Measurements from ENCODE around the gene FLYWCH2. TPM values are rescaled to one million over a fixed set of nuclear protein-coding genes. Genes with fewer than 3 reads are reported as not detected.

Gene FLYWCH2
- total RNA-seq, 2 experiments from 2014 or later, result 23.9 to 38.7 TPM

DNA sequence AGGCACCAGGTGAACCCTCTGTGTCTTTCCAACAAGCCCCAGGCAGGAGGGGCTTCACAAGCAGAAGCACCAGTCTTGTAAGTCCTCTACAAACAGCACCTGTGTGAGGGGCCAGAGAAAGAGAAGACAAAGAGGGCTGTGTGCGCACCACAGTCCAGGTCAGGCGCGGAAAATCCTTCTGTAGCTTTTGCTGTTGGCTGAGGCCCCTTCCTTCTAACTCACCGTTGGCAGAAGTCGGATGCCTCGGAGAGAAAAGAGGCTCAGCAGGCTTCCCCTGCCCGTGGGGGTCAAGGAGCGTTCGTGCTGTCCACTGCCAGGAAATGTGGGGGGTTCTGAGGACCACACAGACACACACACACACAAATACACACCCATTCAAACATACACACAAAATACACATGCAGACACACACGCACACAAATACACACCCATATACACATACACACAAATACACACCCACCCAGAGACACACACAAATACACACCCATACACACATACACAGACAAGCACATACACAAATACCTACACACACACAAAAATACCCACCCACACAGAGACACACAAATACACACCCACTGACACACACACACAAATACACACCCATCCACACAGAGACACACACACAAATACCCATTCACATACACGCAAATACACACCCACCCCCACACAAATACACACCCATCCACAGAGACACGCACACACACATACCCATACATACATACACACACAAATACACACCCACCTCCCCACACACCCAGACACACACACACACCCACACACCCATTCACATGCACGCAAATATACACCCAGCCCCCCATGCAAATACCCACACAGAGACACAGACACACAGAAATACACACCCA, 46.1 kb upstream of the FLYWCH2 start:
- ChIA-PET POLR2A (no interaction called here), CTCF (ENCODE audit: unreplicated experiment) (no interaction called here)
- no peaks in the 10 kb centered on the region for H4K20me1 ChIP-seq (ENCODE audit: insufficient read depth, low read length)
- TF ChIP-seq, protein P1, sequence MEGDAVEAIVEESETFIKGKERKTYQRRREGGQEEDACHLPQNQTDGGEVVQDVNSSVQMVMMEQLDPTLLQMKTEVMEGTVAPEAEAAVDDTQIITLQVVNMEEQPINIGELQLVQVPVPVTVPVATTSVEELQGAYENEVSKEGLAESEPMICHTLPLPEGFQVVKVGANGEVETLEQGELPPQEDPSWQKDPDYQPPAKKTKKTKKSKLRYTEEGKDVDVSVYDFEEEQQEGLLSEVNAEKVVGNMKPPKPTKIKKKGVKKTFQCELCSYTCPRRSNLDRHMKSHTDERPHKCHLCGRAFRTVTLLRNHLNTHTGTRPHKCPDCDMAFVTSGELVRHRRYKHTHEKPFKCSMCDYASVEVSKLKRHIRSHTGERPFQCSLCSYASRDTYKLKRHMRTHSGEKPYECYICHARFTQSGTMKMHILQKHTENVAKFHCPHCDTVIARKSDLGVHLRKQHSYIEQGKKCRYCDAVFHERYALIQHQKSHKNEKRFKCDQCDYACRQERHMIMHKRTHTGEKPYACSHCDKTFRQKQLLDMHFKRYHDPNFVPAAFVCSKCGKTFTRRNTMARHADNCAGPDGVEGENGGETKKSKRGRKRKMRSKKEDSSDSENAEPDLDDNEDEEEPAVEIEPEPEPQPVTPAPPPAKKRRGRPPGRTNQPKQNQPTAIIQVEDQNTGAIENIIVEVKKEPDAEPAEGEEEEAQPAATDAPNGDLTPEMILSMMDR (conservative IDR thresholded peaks at IDR 0.05; ENCODE audit: low read length), result no peak
- TF ChIP-seq EZH2phosphoT487 (IDR thresholded peaks at IDR 0.05; ENCODE audit: borderline replicate concordance, low read depth, low read length), result no peak
- H3K27ac ChIP-seq (ENCODE audit: low read depth, low read length, poor library complexity, severe bottlenecking), result no peak overlapping the region
- no peak overlapping the region for H3K4me2 ChIP-seq (ENCODE audit: low read length)
- BruUV-seq (replicated peaks), result no TSS peak
- no peak for DNase-seq (ENCODE audit: low spot score)
- H3K9me2 ChIP-seq (ENCODE audit: insufficient read depth, low read length), result no peaks in the 10 kb centered on the region
- intact Hi-C loops (cut with micrococcal nuclease; ENCODE audit: unreplicated experiment), result no loop called here
- no peaks in the 10 kb centered on the region for H3K9me3 ChIP-seq (ENCODE audit: low read length)
- no peaks in the 10 kb centered on the region for H3K36me3 ChIP-seq (ENCODE audit: insufficient read depth, low read length)
- H3K4me3 ChIP-seq (ENCODE audit: low read depth, low read length, poor library complexity, severe bottlenecking), result no peak overlapping the region
- no peak overlapping the region for H2AFZ ChIP-seq (ENCODE audit: low read length)
- H3K4me1 ChIP-seq (ENCODE audit: insufficient read depth, low read length, poor library complexity, severe bottlenecking), result no peaks in the 10 kb centered on the region
- H3K79me2 ChIP-seq (ENCODE audit: insufficient read depth, low read depth, low read length), result no peaks in the 10 kb centered on the region

DNA sequence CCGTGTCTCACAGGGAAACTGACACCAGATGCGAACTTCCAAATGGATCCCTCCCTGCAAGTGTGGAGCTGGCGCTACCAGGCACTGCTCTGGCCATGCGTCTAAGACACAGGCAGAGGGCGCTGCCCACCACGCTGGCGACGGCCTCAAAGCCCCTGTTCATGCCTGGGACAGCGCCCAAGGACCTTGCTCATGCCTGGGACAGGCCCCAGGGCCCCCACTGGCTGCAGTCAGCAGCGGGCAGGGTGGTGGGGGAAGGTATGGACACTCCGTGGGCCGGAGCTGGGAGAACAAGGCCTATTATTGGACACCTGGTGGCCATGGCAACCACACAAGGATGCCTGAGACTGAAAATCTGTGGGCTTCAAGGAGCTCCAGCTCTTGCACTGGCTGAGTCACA, 44.1 kb upstream of the FLYWCH2 start:
- Histone ChIP-seq H3K4me1 (ENCODE audit: insufficient read depth, low read length, poor library complexity, severe bottlenecking) (no peaks in the 10 kb centered on the region), H3K4me3 (ENCODE audit: low read depth, low read length, poor library complexity, severe bottlenecking) (no peak overlapping the region), H3K9me2 (ENCODE audit: insufficient read depth, low read length) (no peaks in the 10 kb centered on the region), H3K79me2 (ENCODE audit: insufficient read depth, low read depth, low read length) (no peaks in the 10 kb centered on the region), H3K9me3 (ENCODE audit: low read length) (no peaks in the 10 kb centered on the region), H3K4me2 (ENCODE audit: low read length) (no peak overlapping the region), H4K20me1 (ENCODE audit: insufficient read depth, low read length) (no peaks in the 10 kb centered on the region), H2AFZ (ENCODE audit: low read length) (no peak overlapping the region), H3K27ac (ENCODE audit: low read depth, low read length, poor library complexity, severe bottlenecking) (no peak overlapping the region), H3K36me3 (ENCODE audit: insufficient read depth, low read length) (no peaks in the 10 kb centered on the region)
- ChIA-PET CTCF (ENCODE audit: unreplicated experiment) (interaction anchor here (0.7 kb wide), 1 partner anchor 29 kb away, joined by 3 read pairs; no protein-coding TSS in a partner anchor), POLR2A (interaction anchor here (1.8 kb wide), 1 partner anchor 29 kb away, joined by 4 read pairs; no protein-coding TSS in a partner anchor)
- peak; percentile 74 for DNase-seq (ENCODE audit: low spot score)
- BruUV-seq (replicated peaks), result no TSS peak
- TF ChIP-seq, protein P1 (conservative IDR thresholded peaks at IDR 0.05; ENCODE audit: low read length), result peak; percentile 85
- TF ChIP-seq EZH2phosphoT487 (IDR thresholded peaks at IDR 0.05; ENCODE audit: borderline replicate concordance, low read depth, low read length), result no peak
- intact Hi-C loops (cut with micrococcal nuclease; ENCODE audit: unreplicated experiment), result loop anchor here (1.0 to 2.0 kb wide), 2 partner anchors 29 to 80 kb away; no protein-coding TSS in a partner anchor

Measured in OCI-LY7 (cell line).